Epithelial cell of esophagus (primary cell): ENCODE measurements around the gene XCR1.

Experiments used
- DNase-seq: peaks from one replicate; pipeline ENCODE4 v3.0.0; 2010; ENCODE audit warnings: low read depth
- H3K4me3 ChIP-seq: 2 replicates; pipeline ENCODE4 v1.5.1; 2011; ENCODE audit warnings: mild to moderate bottlenecking, low read length, control low read depth
- TF ChIP-seq, protein P1 (sequence below): IDR thresholded peaks from 2 replicates; pipeline ENCODE4 v1.5.1; 2011; ENCODE audit warnings: low read depth, mild to moderate bottlenecking, low read length, control low read depth, inconsistent platforms; ENCODE audit not compliant: insufficient read depth; ENCODE audit errors: missing control alignments

XCR1 gene

DNA sequence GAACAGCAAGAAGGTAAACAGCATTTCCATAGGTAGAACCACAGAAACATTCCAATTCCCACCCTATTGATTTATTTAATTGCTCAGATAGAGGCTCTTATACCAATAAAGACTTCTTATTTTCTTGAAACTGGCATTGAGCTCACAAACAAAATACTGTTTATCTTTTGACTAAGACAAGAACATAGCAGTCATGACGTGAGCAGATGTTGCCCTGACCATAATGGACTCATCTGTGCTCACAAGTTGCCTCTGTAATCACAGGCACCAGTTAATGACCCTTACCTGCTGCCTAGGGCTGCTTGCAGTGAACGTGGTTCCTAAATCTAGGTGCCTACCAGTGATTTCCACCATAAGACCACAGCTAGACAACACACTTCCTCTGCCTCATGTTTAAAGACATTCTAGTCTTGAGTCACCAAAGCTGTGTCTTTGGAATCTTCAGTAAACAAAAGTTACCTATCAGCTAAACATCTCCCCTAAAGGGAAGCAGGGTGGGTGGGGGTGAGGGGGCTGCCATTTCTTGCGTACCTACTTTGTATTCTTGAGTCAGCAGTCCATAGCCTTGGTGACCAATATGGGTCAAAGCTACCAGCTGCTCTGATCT lies 33.8 kb downstream of the XCR1 start:
- no peak for DNase-seq
- H3K4me3 ChIP-seq: no peak overlapping the region
- TF ChIP-seq, protein P1, sequence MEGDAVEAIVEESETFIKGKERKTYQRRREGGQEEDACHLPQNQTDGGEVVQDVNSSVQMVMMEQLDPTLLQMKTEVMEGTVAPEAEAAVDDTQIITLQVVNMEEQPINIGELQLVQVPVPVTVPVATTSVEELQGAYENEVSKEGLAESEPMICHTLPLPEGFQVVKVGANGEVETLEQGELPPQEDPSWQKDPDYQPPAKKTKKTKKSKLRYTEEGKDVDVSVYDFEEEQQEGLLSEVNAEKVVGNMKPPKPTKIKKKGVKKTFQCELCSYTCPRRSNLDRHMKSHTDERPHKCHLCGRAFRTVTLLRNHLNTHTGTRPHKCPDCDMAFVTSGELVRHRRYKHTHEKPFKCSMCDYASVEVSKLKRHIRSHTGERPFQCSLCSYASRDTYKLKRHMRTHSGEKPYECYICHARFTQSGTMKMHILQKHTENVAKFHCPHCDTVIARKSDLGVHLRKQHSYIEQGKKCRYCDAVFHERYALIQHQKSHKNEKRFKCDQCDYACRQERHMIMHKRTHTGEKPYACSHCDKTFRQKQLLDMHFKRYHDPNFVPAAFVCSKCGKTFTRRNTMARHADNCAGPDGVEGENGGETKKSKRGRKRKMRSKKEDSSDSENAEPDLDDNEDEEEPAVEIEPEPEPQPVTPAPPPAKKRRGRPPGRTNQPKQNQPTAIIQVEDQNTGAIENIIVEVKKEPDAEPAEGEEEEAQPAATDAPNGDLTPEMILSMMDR: no peak

DNA sequence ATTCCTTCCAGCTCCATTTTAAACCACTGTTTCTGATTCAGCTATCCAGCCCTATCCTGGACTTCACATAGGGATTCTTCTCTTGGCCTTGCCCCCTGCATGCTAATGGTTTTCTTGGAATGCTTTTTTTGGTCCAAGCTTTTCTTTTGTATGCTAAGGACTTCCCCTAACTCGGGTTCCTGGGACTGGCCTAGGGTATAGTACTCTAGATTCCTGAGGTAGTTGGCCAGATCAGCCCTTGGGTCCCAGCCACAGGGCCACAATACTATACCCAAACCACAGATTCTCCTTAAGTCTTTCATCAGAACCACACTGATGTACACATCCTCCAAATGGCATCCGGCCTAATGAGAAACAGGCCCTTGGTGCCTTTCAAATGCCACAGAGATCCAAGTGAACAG lies 34.5 kb downstream of the XCR1 start:
- DNase-seq: no peak
- H3K4me3 ChIP-seq: no peak overlapping the region
- TF ChIP-seq, protein P1: no peak

DNA sequence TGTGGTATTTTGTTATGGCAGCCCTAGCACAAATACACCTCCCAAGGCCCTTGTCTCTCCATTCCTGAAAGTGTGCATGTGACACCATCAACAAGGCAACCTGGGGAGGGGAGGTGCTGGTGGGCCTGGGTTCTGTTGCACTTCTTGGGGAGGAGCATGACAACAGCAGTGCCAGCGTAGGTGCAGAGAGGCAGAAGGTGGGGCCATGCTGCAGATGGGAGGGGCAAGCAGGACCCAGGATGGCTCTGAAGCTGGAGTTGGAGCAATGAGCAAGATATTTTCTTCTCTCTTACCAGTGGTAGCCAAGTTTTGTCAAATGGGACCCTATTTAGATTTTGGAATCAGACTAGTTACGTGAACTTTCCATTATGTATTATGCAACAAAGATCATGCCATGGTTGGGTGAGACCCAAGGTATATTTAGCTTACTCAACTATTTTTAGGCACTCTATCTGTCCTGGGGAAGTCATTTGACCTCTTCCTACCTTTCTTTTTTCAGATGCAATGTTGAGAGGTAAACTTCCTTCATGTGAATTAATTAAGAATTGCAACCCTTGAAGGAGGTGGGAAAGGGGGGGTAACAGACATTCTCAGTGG lies 35.1 kb downstream of the XCR1 start:
- no peak for DNase-seq
- no peak overlapping the region for H3K4me3 ChIP-seq
- TF ChIP-seq, protein P1: no peak

DNA sequence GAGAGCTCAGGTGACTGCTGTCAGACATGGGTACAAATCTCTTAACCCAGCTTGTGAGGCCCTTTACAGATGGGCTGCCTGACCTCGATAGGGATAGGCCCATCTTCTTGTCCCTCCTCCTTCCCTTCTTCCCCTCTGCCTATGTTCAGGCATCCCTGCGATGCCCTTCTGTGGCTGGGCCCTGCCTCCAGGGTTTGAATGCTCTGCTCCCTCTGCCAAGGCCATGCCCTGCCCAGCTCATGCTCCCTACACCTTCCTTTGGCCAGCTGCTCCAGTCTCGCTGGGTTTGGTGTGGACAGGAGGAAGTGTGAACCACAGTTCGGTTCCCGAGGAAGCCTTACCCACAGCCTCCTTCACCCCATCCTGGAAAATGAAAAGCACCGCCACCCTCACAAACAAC lies 35.9 kb downstream of the XCR1 start:
- no peak for DNase-seq
- no peak overlapping the region for H3K4me3 ChIP-seq
- TF ChIP-seq, protein P1: no peak

DNA sequence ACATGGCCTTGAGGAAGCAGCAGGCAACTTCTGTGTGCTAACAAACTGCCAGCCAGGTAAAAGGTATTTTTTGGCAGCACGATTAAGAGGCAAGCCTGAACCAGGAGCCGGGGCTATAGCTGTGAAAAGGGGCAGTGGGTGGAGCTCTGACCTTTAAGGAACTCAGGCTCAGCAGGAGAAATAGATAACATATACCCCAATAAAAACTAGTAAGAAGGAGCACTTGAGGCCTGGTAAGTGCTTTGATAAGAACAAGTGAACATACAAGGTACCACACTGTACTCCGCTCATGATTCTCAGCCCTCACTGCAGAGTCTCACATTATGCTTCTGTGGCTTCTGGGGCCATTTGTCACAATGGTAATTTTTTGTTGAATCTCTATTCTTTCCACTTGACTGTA lies 37.1 kb downstream of the XCR1 start:
- TF ChIP-seq, protein P1: no peak
- DNase-seq: no peak

DNA sequence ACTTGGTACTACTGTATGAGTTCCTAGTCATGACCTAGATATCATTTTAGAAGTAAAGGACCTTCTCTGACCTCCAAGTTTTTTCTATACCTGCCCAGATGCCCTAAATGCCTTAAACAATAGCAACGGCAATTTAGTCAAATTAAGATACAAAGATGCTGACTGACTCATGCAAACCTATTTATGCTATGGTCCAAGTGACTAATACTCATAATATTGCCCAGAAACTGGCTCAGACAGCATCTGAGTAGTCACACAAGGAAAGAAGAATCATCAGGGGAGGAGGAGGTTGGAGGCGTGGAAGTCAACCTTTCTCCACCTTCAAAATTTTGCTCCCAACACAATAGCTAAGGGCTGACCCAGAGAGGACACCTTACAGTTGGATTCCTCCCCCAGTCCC lies 38.5 kb downstream of the XCR1 start:
- TF ChIP-seq, protein P1: no peak
- no peak overlapping the region for H3K4me3 ChIP-seq
- peak; percentile 93 for DNase-seq

More for the DNA sequence above, 37.1 kb downstream of the XCR1 start:
- no peak overlapping the region for H3K4me3 ChIP-seq

DNA sequence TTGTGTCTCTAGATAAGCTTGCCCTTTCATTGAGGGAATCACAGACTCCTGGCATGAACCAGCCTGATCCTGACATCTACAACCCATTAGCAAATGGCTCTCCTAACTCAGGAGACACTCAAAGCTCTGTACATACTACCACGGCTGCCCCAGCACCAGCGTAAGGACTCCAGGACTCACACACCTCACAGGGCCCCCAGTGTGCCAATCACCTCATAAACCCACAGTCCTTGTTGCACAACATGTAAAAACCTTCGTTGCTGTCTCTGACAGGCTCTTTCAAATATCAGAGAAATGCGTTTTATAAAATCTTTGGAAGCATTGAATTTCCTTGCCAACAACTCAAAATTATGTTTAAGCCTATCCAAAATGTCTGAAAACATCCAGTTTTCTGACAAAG lies 38.9 kb downstream of the XCR1 start:
- TF ChIP-seq, protein P1: no peak
- no peak overlapping the region for H3K4me3 ChIP-seq
- DNase-seq: peak; percentile 26
